ENCODE measurements around the gene UBE2H.

GRCh38 chr7:129975309-129975708 is 22.5 kb upstream of the UBE2H start:
- TF ChIP-seq CTCF (IDR thresholded peaks at IDR 0.05; ENCODE audit: low read depth, low read length) (no peak), EZH2phosphoT487 (IDR thresholded peaks at IDR 0.05; ENCODE audit: low read depth) (no peak)
